Naive thymus-derived CD4-positive, alpha-beta T cell (primary cell): ENCODE data around the gene SOX5. TPM values are rescaled to one million over a fixed set of nuclear protein-coding genes. Genes with fewer than 3 reads are reported as not detected.

Experiments
- ATAC-seq: fragments of 150-1000 bp; cut with Tn5 transposase; 2 replicates; pipeline ENCODE4 v1.10.0; 2021; ENCODE audit warnings: mild to moderate bottlenecking, moderate library complexity
- CTCF ChIA-PET: fragments of 350-600 bp; sonication (Branson Sonifier 250); formaldehyde crosslinking; loops from one replicate; lab custom pipeline; 2021; ENCODE audit warnings: antibody characterized with exemption; lab: Charles Lee
- POLR2A ChIA-PET: fragments of 350-600 bp; sonication (Branson Sonifier 250); formaldehyde crosslinking; loops from one replicate; lab custom pipeline; 2021; ENCODE audit warnings: antibody characterized with exemption, inconsistent platforms; lab: Charles Lee
- DNase-seq, 9 donors: peaks; one replicate each; pipeline versions ENCODE4 v3.0.0 to v3.0.0-alpha.2; 2020 to 2022; ENCODE audit warnings: mixed read lengths in 1 of 9
- H3K27ac ChIP-seq: one replicate; pipeline ENCODE4 v1.7.0; 2013; ENCODE audit warnings: mild to moderate bottlenecking, low read depth, low read length, moderate library complexity
- H3K27me3 ChIP-seq, 2 donors: one replicate each; pipeline ENCODE4 v1.7.0; 2013; ENCODE audit warnings: low read length in 2 of 2, mild to moderate bottlenecking in 2 of 2, moderate library complexity in 2 of 2; ENCODE audit not compliant: control insufficient read depth in 2 of 2, insufficient read depth in 2 of 2
- H3K36me3 ChIP-seq, 3 experiments: 1 replicate in 2 of 3; 2 replicates in 1 of 3; pipeline ENCODE4 v1.7.0; 2013; ENCODE audit warnings: low read length in 3 of 3, mild to moderate bottlenecking in 3 of 3, moderate library complexity in 1 of 3; ENCODE audit not compliant: insufficient read depth in 3 of 3, control insufficient read depth in 2 of 3
- H3K4me1 ChIP-seq, 2 donors: one replicate each; pipeline ENCODE4 v1.7.0; 2013; ENCODE audit warnings: low read length in 2 of 2, mild to moderate bottlenecking in 2 of 2, moderate library complexity in 1 of 2; ENCODE audit not compliant: control insufficient read depth in 2 of 2, insufficient read depth in 2 of 2
- H3K4me3 ChIP-seq: 2 replicates; pipeline ENCODE4 v1.7.0; 2013; ENCODE audit warnings: mild to moderate bottlenecking, low read length
- H3K9me3 ChIP-seq, 3 experiments: 1 replicate in 2 of 3; 2 replicates in 1 of 3; pipeline ENCODE4 v1.7.0; 2013; ENCODE audit warnings: low read length in 3 of 3; ENCODE audit not compliant: control insufficient read depth in 2 of 3
- H3K27ac Mint-ChIP-seq, 9 donors: one replicate each; pipeline ENCODE4 v1.8.0; 2020 to 2022; ENCODE audit warnings: mixed read lengths in 9 of 9, mild to moderate bottlenecking in 8 of 9, moderate library complexity in 5 of 9, inconsistent platforms in 2 of 9
- H3K27me3 Mint-ChIP-seq, 5 donors: one replicate each; pipeline ENCODE4 v1.8.0; 2021 to 2022; ENCODE audit warnings: mixed read lengths in 5 of 5, mild to moderate bottlenecking in 1 of 5
- H3K36me3 Mint-ChIP-seq, 5 donors: one replicate each; pipeline ENCODE4 v1.8.0; 2020 to 2022; ENCODE audit warnings: mixed read lengths in 5 of 5, mild to moderate bottlenecking in 3 of 5, inconsistent platforms in 1 of 5
- H3K4me1 Mint-ChIP-seq, 7 donors: one replicate each; pipeline ENCODE4 v1.8.0; 2020 to 2022; ENCODE audit warnings: mixed read lengths in 7 of 7, mild to moderate bottlenecking in 3 of 7, inconsistent platforms in 1 of 7
- H3K4me3 Mint-ChIP-seq, 10 donors: one replicate each; pipeline ENCODE4 v1.8.0; 2020 to 2022; ENCODE audit warnings: mild to moderate bottlenecking in 10 of 10, mixed read lengths in 10 of 10, moderate library complexity in 6 of 10, inconsistent platforms in 2 of 10
- H3K9me3 Mint-ChIP-seq, 11 donors: one replicate each; pipeline ENCODE4 v1.8.0; 2020 to 2022; ENCODE audit warnings: mixed read lengths in 11 of 11, mild to moderate bottlenecking in 4 of 11, inconsistent platforms in 1 of 11, moderate library complexity in 1 of 11
- intact Hi-C, 2 donors: fragments of 100-400 bp; cut with micrococcal nuclease; formaldehyde crosslinking; loops; one replicate each; pipeline ENCODE4 v1.15.1; 2023
- polyA plus RNA-seq, 2 donors: library from polyadenylated mRNA; unstranded; fragments of 300-500 nt; fragmentation: Illumina TruSeq; gene quantifications; one replicate each; pipeline ENCODE4 v1.2.3, GENCODE V29; 2021
- total RNA-seq, 6 experiments: library from RNA in 5 of 6; stranded (reverse) in 5 of 6; gene quantifications; 1 replicate in 5 of 6; 2 replicates in 1 of 6; pipeline ENCODE4 v1.2.3 and lab custom pipeline; 2021 to 2026

The SOX5 gene
- total and polyA plus RNA-seq, 7 experiments from 2014 or later, result 0.05 TPM; not detected in 6

GRCh38 chr12:23694307-23694706 is 255.2 kb downstream of the SOX5 start:
- Mint-ChIP-seq H3K27me3 (no peaks in the 10 kb centered on the region), H3K27ac (no peak overlapping the region), H3K4me3 (no peak overlapping the region), H3K4me1 (no peaks in the 10 kb centered on the region), H3K9me3 (peaks cover 0 to 11% (median 0%) of the 10 kb centered on the region in 11 donors), H3K36me3 (no peaks in the 10 kb centered on the region)
- Histone ChIP-seq H3K9me3 (no peaks in the 10 kb centered on the region), H3K27me3 (no peaks in the 10 kb centered on the region), H3K4me3 (no peak overlapping the region), H3K36me3 (no peaks in the 10 kb centered on the region), H3K4me1 (no peaks in the 10 kb centered on the region), H3K27ac (no peak overlapping the region)
- ATAC-seq (no peak), DNase-seq (no peak)
- ChIA-PET POLR2A (no interaction called here), CTCF (no interaction called here)
- intact Hi-C loops, result no loop called here

- H3K27ac Mint-ChIP-seq, result no peak overlapping the region
- ChIA-PET POLR2A (no interaction called here), CTCF (no interaction called here)
Measured at GRCh38 chr12:23687947-23688346, 261.5 kb downstream of the SOX5 start.

GRCh38 chr12:23686095-23686494 is 263.4 kb downstream of the SOX5 start:
- DNase-seq (no peak), ATAC-seq (no peak)
- H3K36me3 ChIP-seq, result no peaks in the 10 kb centered on the region
- Mint-ChIP-seq H3K4me1 (no peaks in the 10 kb centered on the region), H3K27ac (no peak overlapping the region), H3K4me3 (no peak overlapping the region), H3K36me3 (no peaks in the 10 kb centered on the region), H3K27me3 (no peaks in the 10 kb centered on the region), H3K9me3 (peaks cover 0 to 7% (median 0%) of the 10 kb centered on the region in 11 donors)
- no peak overlapping the region for H3K4me3 ChIP-seq
- H3K27me3 ChIP-seq, result no peaks in the 10 kb centered on the region
- ChIA-PET CTCF (no interaction called here), POLR2A (no interaction called here)
- no peak overlapping the region for H3K27ac ChIP-seq
- no peaks in the 10 kb centered on the region for H3K9me3 ChIP-seq
- intact Hi-C loops, result no loop called here
- no peaks in the 10 kb centered on the region for H3K4me1 ChIP-seq

More at GRCh38 chr12:23687947-23688346, 261.5 kb downstream of the SOX5 start:
- Mint-ChIP-seq H3K36me3 (no peaks in the 10 kb centered on the region), H3K4me3 (no peak overlapping the region), H3K9me3 (peaks cover 0 to 7% (median 0%) of the 10 kb centered on the region in 11 donors), H3K27me3 (no peaks in the 10 kb centered on the region), H3K4me1 (no peaks in the 10 kb centered on the region)
- Histone ChIP-seq H3K36me3 (no peaks in the 10 kb centered on the region), H3K27me3 (no peaks in the 10 kb centered on the region), H3K9me3 (no peaks in the 10 kb centered on the region), H3K4me3 (no peak overlapping the region), H3K4me1 (no peaks in the 10 kb centered on the region), H3K27ac (no peak overlapping the region)
- ATAC-seq (no peak), DNase-seq (no peak)
- intact Hi-C loops, result no loop called here

GRCh38 chr12:23684121-23684520 is 265.3 kb downstream of the SOX5 start:
- H3K4me1 ChIP-seq, result no peaks in the 10 kb centered on the region
- Mint-ChIP-seq H3K4me1 (no peaks in the 10 kb centered on the region), H3K9me3 (peaks cover 0 to 12% (median 0%) of the 10 kb centered on the region in 11 donors), H3K36me3 (no peaks in the 10 kb centered on the region), H3K4me3 (no peak overlapping the region), H3K27me3 (no peaks in the 10 kb centered on the region), H3K27ac (no peak overlapping the region)
- no peaks in the 10 kb centered on the region for H3K36me3 ChIP-seq
- no peaks in the 10 kb centered on the region for H3K9me3 ChIP-seq
- DNase-seq, result no peak
- H3K27ac ChIP-seq, result no peak overlapping the region
- H3K4me3 ChIP-seq, result no peak overlapping the region
- ChIA-PET CTCF (no interaction called here), POLR2A (no interaction called here)
- intact Hi-C loops, result no loop called here
- no peaks in the 10 kb centered on the region for H3K27me3 ChIP-seq
- no peak for ATAC-seq

- Mint-ChIP-seq H3K27ac (no peak overlapping the region), H3K9me3 (peaks cover 0 to 9% (median 0%) of the 10 kb centered on the region in 11 donors), H3K36me3 (no peaks in the 10 kb centered on the region), H3K27me3 (no peaks in the 10 kb centered on the region), H3K4me3 (no peak overlapping the region), H3K4me1 (no peaks in the 10 kb centered on the region)
- Histone ChIP-seq H3K27ac (no peak overlapping the region), H3K4me1 (no peaks in the 10 kb centered on the region), H3K4me3 (no peak overlapping the region), H3K36me3 (no peaks in the 10 kb centered on the region), H3K27me3 (no peaks in the 10 kb centered on the region), H3K9me3 (no peaks in the 10 kb centered on the region)
- POLR2A ChIA-PET, result no interaction called here
- CTCF ChIA-PET, result no interaction called here
- intact Hi-C loops, result no loop called here
- no peak for ATAC-seq
- no peak for DNase-seq
Measured at GRCh38 chr12:23681237-23681636, 268.2 kb downstream of the SOX5 start.

GRCh38 chr12:23674064-23674463 is 275.4 kb downstream of the SOX5 start:
- H3K4me1 Mint-ChIP-seq, result no peaks in the 10 kb centered on the region
- Histone ChIP-seq H3K27me3 (no peaks in the 10 kb centered on the region), H3K36me3 (no peaks in the 10 kb centered on the region), H3K27ac (no peak overlapping the region), H3K4me1 (no peaks in the 10 kb centered on the region), H3K4me3 (no peak overlapping the region), H3K9me3 (no peaks in the 10 kb centered on the region)
- H3K27me3 Mint-ChIP-seq, result no peaks in the 10 kb centered on the region
- H3K27ac Mint-ChIP-seq, result no peak overlapping the region
- H3K9me3 Mint-ChIP-seq, result peaks cover 0 to 3% (median 0%) of the 10 kb centered on the region in 11 donors
- H3K4me3 Mint-ChIP-seq, result no peak overlapping the region
- ChIA-PET CTCF (interaction anchor here (0.6 kb wide), 1 partner anchor 250 kb away, joined by 6 read pairs; no protein-coding TSS in a partner anchor), POLR2A (no interaction called here)
- DNase-seq (no peak), ATAC-seq (no peak)
- H3K36me3 Mint-ChIP-seq, result no peaks in the 10 kb centered on the region
- intact Hi-C loops, result no loop called here

- no peak overlapping the region for H3K27ac ChIP-seq
- POLR2A ChIA-PET, result no interaction called here
- H3K4me1 ChIP-seq, result no peaks in the 10 kb centered on the region
- Mint-ChIP-seq H3K9me3 (peaks cover 0 to 3% (median 0%) of the 10 kb centered on the region in 11 donors), H3K36me3 (no peaks in the 10 kb centered on the region), H3K4me1 (no peaks in the 10 kb centered on the region), H3K27ac (no peak overlapping the region), H3K4me3 (no peak overlapping the region), H3K27me3 (no peaks in the 10 kb centered on the region)
- no peak for ATAC-seq
- H3K9me3 ChIP-seq, result no peaks in the 10 kb centered on the region
- intact Hi-C loops, result no loop called here
- DNase-seq, result no peak
- no peaks in the 10 kb centered on the region for H3K27me3 ChIP-seq
- CTCF ChIA-PET, result no interaction called here
- no peaks in the 10 kb centered on the region for H3K36me3 ChIP-seq
- H3K4me3 ChIP-seq, result no peak overlapping the region
Measured at GRCh38 chr12:23671881-23672280, 277.6 kb downstream of the SOX5 start.
